Upper lobe of right lung (tissue), 1 donor: ENCODE measurements around the gene CEMIP2. TPM values are rescaled to one million over a fixed set of nuclear protein-coding genes. Genes with fewer than 3 reads are reported as not detected.

Source experiments
- ATAC-seq: fragments of 200-7000 bp; cut with Tn5 transposase; one replicate; pipeline ENCODE4 v1.9.1; 2020; ENCODE audit warnings: mild to moderate bottlenecking, moderate library complexity
- DNase-seq: peaks from one replicate; pipeline ENCODE4 v3.0.0-alpha.2; 2020
- H3K27ac ChIP-seq: fragments of 200-600 bp; one replicate; pipeline ENCODE4 v1.8.0; 2022
- H3K27me3 ChIP-seq: fragments of 200-600 bp; one replicate; pipeline ENCODE4 v1.8.0; 2022; ENCODE audit warnings: mild to moderate bottlenecking
- H3K36me3 ChIP-seq: fragments of 200-600 bp; one replicate; pipeline ENCODE4 v1.8.0; 2022
- H3K4me1 ChIP-seq: fragments of 200-600 bp; one replicate; pipeline ENCODE4 v1.8.0; 2022
- H3K4me3 ChIP-seq: fragments of 200-600 bp; one replicate; pipeline ENCODE4 v1.8.0; 2022; ENCODE audit warnings: mild to moderate bottlenecking
- H3K9me3 ChIP-seq: fragments of 200-600 bp; one replicate; pipeline ENCODE4 v1.8.0; 2022
- CTCF ChIP-seq: fragments of 200-600 bp; IDR thresholded peaks from one replicate; pipeline ENCODE4 v1.8.0; 2022; ENCODE audit warnings: antibody characterized with exemption
- intact Hi-C: fragments of 100-400 bp; cut with DNase I; formaldehyde crosslinking; loops from one replicate; pipeline ENCODE4 v1.11.0; 2022
- total RNA-seq: library from RNA; stranded (reverse); fragmentation: NEBNext Ultra II Directional; extraction: Animal tissue kit (Norgen Biotek cat#: 25700); gene quantifications from one replicate; pipeline ENCODE4 v1.2.1, GENCODE V29; 2021
- donor health status: DM: no; HTN: yes; CAD: no; lungs with severe emphysema.

Gene CEMIP2
- total RNA-seq, 1 donor from 2014 or later, result 219 TPM

GRCh38 chr9:71781391-71781790, 13.1 kb upstream of the CEMIP2 start:
- no peak for TF ChIP-seq CTCF
- Histone ChIP-seq H3K9me3 (no peaks in the 10 kb centered on the region), H3K27me3 (no peaks in the 10 kb centered on the region), H3K4me3 (no peak overlapping the region), H3K36me3 (no peaks in the 10 kb centered on the region), H3K4me1 (peaks cover 4% of the 10 kb centered on the region), H3K27ac (no peak overlapping the region)
- intact Hi-C loops, result no loop called here
- DNase-seq, result no peak
- ATAC-seq, result no peak

- no peak overlapping the region for H3K4me3 ChIP-seq
- no peak for DNase-seq
- H3K36me3 ChIP-seq, result no peaks in the 10 kb centered on the region
- no peak overlapping the region for H3K27ac ChIP-seq
- ATAC-seq, result no peak
- TF ChIP-seq CTCF, result no peak
- H3K9me3 ChIP-seq, result no peaks in the 10 kb centered on the region
- peaks cover 4% of the 10 kb centered on the region for H3K4me1 ChIP-seq
- H3K27me3 ChIP-seq, result no peaks in the 10 kb centered on the region
- intact Hi-C loops, result no loop called here
Observed at GRCh38 chr9:71780953-71781352, 12.6 kb upstream of the CEMIP2 start.

- no peak overlapping the region for H3K27ac ChIP-seq
- no peak overlapping the region for H3K4me3 ChIP-seq
- no peaks in the 10 kb centered on the region for H3K36me3 ChIP-seq
- ATAC-seq (peak; percentile 60), DNase-seq (no peak)
- peaks cover 4% of the 10 kb centered on the region for H3K4me1 ChIP-seq
- no peaks in the 10 kb centered on the region for H3K27me3 ChIP-seq
- no peak for TF ChIP-seq CTCF
- intact Hi-C loops, result no loop called here
- H3K9me3 ChIP-seq, result no peaks in the 10 kb centered on the region
Observed at GRCh38 chr9:71778085-71778484, 9.8 kb upstream of the CEMIP2 start.

GRCh38 chr9:71774920-71775319, 6.6 kb upstream of the CEMIP2 start:
- no peaks in the 10 kb centered on the region for H3K36me3 ChIP-seq
- intact Hi-C loops, result no loop called here
- DNase-seq (no peak), ATAC-seq (no peak)
- TF ChIP-seq CTCF, result no peak
- H3K27ac ChIP-seq, result no peak overlapping the region
- no peak overlapping the region for H3K4me3 ChIP-seq
- H3K4me1 ChIP-seq, result peaks cover 2% of the 10 kb centered on the region
- H3K9me3 ChIP-seq, result no peaks in the 10 kb centered on the region
- H3K27me3 ChIP-seq, result no peaks in the 10 kb centered on the region

- DNase-seq (no peak), ATAC-seq (no peak)
- Histone ChIP-seq H3K27ac (no peak overlapping the region), H3K9me3 (no peaks in the 10 kb centered on the region), H3K4me3 (no peak overlapping the region), H3K4me1 (peaks cover 6% of the 10 kb centered on the region), H3K36me3 (no peaks in the 10 kb centered on the region), H3K27me3 (no peaks in the 10 kb centered on the region)
- intact Hi-C loops, result no loop called here
- no peak for TF ChIP-seq CTCF
Observed at GRCh38 chr9:71772726-71773125, 4.4 kb upstream of the CEMIP2 start.

GRCh38 chr9:71770170-71770569, 1.9 kb upstream of the CEMIP2 start:
- intact Hi-C loops, result no loop called here
- ATAC-seq, result no peak

More at GRCh38 chr9:71770170-71770569, 1.9 kb upstream of the CEMIP2 start:
- H3K27me3 ChIP-seq, result no peaks in the 10 kb centered on the region
- H3K36me3 ChIP-seq, result no peaks in the 10 kb centered on the region
- DNase-seq, result no peak
- H3K27ac ChIP-seq, result no peak overlapping the region
- no peaks in the 10 kb centered on the region for H3K9me3 ChIP-seq
- TF ChIP-seq CTCF, result no peak
- H3K4me3 ChIP-seq, result no peak overlapping the region
- peaks cover 13% of the 10 kb centered on the region for H3K4me1 ChIP-seq
